MM.1S (cell line): ENCODE measurements around the gene CFAP99.

Source experiments
- EZH2 ChIP-seq: fragments of 300-600 bp; sonication (generic); optimal IDR thresholded peaks from 2 replicates; pipeline ENCODE3; 2017; ENCODE audit warnings: low read depth, mild to moderate bottlenecking, antibody characterized with exemption, low read length, mixed read lengths
- EZH2phosphoT487 ChIP-seq: fragments of 300-600 bp; sonication (generic); IDR thresholded peaks from 2 replicates; pipeline ENCODE4 v1.6.1; 2018; ENCODE audit warnings: antibody characterized with exemption, low read length
- TF ChIP-seq, protein P1 (sequence below): fragments of 300-600 bp; sonication (generic); IDR thresholded peaks from 2 replicates; pipeline ENCODE4 v1.5.1; 2016; ENCODE audit warnings: antibody characterized with exemption, low read length, mixed read lengths

DNA sequence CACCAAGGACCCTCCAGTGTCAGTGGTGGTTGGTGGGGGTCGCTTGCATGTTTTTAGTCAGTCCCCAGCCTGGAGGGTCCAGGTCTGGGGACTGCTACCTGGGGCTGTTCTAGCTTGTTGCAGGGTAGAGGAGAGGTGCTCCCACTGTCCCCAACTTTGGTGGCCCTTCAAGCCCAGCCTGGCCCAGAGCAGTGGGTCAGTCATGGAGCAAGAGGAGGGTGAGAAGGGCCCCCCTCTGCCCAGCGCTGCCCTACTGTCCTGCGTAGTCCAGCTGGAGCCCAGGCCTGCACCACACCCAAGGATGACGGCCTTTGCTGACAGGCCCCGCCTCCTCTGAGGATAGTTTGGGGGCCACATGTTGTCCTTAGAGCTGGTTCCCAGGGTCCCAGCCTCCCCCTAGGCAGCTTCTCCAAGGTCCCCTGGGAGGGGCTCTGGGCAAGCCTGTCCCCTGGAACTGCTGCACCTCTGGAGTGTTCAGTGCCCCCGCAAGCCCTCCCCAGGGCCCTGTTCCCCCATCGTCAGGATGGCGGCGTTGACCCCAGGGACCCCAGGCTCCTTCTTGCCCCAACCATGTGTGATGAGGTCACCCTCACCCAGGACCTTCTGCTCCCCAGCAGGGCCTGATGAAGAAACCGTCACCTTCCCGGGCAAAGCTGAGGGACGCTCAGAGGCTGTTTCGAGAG lies 6.8 kb downstream of the CFAP99 start:
- no peak for TF ChIP-seq EZH2
- TF ChIP-seq, protein P1, sequence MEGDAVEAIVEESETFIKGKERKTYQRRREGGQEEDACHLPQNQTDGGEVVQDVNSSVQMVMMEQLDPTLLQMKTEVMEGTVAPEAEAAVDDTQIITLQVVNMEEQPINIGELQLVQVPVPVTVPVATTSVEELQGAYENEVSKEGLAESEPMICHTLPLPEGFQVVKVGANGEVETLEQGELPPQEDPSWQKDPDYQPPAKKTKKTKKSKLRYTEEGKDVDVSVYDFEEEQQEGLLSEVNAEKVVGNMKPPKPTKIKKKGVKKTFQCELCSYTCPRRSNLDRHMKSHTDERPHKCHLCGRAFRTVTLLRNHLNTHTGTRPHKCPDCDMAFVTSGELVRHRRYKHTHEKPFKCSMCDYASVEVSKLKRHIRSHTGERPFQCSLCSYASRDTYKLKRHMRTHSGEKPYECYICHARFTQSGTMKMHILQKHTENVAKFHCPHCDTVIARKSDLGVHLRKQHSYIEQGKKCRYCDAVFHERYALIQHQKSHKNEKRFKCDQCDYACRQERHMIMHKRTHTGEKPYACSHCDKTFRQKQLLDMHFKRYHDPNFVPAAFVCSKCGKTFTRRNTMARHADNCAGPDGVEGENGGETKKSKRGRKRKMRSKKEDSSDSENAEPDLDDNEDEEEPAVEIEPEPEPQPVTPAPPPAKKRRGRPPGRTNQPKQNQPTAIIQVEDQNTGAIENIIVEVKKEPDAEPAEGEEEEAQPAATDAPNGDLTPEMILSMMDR = no peak
- no peak for TF ChIP-seq EZH2phosphoT487
